GM19452 (cell line): ENCODE data around the gene UBR3.

Experiments used
- ATAC-seq: cut with Tn5 transposase; IDR thresholded peaks from one replicate; pipeline ENCODE4 v1.9.1; 2021; ENCODE audit not compliant: unreplicated experiment

Gene UBR3

DNA sequence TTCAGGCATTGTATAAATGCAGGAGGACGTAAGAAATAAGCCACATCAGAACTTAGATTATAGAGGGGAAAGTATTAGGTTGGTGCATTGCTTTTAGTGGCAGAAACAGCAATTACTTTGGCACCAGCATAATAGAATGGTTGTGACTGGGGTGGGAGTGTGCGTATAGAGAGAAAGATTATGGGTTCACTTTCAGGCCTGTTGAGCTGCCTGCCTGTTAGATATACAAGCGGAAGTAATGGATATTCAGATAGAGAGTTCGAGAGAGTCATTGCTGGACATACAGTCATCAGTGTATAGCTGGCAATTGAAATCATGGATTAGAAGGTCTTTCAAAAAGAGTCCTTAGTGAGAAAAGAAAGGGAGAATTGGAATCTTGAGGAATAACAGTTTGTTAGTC is 211.5 kb downstream of the UBR3 start:
- no peak for ATAC-seq

GRCh38 chr2:170039401-170040172 is 212.3 kb downstream of the UBR3 start:
- ATAC-seq = no peak

- no peak for ATAC-seq
Observed at GRCh38 chr2:170044751-170045478, 217.7 kb downstream of the UBR3 start.

GRCh38 chr2:170047331-170048065 is 220.2 kb downstream of the UBR3 start:
- ATAC-seq = no peak

DNA sequence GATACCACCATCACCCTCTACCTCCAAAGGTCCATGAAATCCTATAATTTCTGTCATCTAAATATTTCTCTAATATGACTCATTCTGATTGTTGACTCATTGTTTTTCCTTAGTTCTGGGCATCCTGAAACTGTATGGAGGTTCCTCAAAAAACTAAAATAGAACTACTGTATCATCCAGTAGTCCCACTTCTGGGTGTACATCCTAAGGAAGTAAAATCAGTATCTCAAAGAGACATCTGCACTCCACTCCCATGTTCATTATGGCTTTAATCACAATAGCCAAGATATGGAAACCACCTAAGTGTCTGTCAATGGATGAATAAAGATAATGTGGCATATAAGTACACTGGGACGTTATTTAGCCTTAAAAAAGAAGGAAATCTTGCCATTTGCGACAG is 224.9 kb downstream of the UBR3 start:
- no peak for ATAC-seq

DNA sequence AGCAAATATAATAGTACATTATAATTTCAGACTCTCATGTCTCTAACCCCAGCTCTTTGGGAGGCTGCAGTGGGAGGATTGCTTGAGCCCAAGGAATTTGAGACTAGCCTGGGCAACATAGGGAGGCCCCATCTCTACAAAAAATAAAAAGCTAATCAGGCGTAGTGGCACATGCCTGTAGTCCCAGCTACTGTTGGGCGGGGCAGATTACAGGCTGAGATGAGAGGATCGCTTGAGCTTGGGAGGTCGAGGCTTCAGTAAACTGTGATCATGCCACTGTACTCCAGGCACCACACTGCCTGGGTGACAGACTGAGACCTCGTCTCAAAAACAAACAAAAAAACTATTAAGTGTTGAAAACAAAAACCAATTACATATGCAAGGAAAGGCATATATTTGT is 227.7 kb downstream of the UBR3 start:
- ATAC-seq = no peak

DNA sequence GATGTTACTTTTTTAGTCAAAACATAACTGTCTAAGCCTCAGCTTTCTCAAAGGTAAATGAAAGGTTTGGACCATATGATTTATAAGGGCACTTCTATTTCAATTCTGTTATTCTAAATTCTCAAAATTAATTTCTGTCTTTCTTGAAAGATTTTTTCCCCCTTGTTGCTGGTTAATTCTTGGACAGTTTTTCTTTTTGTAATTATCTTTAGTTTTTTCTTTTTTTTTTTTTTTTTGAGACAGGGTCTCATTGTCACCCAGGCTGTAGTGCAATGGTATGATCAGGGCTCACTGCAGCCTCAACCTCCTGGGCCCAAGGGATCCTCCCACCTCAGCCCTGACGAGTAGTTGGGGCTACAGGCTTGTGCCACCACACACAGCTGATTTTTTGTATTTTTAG is 229.6 kb downstream of the UBR3 start:
- ATAC-seq = no peak

GRCh38 chr2:170063456-170064235 is 236.4 kb downstream of the UBR3 start:
- no peak for ATAC-seq

DNA sequence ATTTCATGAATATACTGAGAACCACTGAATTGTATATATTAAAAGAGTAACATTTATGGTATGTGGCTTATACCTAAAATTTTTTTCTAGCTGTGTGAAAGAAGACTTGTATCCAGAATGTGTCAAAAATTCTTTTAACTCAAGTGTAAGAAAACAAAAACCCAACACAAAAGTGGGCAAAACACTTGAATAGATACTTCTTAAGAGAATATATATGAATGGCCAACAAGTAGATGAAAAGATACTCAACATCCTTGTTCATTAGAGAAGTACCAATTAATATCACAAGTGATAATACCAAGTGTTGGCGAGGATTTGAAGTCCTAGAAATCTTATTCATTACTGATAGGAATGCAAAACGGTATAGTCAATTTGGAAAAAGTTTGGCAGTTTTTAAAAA is 243.5 kb downstream of the UBR3 start:
- no peak for ATAC-seq

DNA sequence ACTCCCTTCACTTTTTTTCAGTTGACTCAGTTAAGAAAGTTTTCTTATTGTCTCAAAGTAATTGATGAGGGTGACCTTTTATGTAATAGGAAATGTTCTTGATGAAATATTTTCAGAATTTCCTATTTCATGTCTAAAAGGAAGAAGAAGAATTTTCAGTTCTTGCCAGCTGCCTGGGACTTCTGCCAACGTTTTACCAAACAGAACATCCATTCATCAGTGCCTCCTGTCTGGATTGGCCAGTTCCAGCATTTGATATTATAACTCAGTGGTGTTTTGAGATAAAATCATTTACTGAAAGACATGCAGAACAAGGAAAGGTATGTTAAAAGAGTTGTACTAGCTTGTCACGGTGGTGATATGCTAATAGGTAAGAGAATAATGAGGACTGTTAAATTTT is 246.0 kb downstream of the UBR3 start:
- no peak for ATAC-seq

GRCh38 chr2:170076189-170076588 is 248.9 kb downstream of the UBR3 start:
- no peak for ATAC-seq

- ATAC-seq = no peak
Observed at GRCh38 chr2:170077830-170078569, 250.7 kb downstream of the UBR3 start.

DNA sequence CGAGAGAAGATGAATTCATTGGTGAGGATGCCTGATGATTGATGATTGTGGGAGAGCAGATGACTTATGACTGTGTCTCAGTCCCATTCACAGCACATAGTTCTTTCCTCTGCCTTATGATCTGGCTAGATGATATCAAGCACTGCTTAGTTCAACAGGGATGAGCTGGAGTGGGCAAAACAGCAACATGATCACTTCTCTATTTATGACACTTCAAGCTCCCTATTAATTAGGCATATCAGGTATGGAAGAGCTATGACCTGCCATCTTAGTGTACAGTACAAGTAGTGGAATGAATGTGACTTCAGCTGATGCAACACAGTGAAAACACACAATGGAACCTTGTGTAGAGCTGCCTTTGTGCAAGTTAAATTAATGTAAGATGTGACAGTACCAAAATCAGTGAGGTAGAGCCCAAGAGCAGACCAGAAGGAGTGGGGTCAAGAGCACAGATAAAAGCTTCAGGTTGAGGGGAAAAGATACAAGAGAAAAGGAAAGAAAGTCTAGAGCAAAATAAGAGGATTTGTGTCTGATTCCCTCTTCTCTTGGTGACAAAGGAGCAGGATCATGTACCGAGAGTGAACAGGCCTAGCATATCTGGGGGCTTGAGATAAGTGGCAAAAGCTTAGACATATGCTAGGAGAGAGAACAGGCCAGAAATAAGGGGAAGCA is 257.7 kb downstream of the UBR3 start:
- ATAC-seq = no peak

DNA sequence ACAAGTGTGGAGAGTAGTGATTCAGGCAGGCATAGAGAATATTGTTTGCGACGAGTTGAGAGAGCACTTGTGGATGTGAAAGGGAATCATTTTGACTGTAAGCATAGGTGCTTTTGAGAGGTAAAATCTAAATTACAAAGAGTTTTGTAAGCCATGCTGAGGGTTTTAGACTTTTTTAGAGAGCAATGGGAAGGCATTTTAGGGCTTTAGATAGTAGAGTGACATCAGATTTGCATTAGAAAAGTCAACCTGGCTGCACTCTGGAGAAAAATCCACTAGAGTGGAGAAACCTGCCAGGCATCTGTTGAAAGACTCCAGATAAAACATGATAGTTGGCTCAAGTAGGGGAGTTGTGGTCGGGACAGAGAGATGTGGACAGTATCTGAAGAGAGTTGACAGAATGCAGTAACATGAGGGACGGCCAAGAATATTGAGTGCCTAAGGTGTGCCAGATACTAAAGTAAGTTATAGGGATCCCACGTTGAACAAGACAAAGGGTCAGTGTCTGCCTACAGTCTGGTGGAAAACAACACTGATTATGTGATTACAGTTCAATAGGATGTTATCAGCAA is 258.9 kb downstream of the UBR3 start:
- no peak for ATAC-seq

DNA sequence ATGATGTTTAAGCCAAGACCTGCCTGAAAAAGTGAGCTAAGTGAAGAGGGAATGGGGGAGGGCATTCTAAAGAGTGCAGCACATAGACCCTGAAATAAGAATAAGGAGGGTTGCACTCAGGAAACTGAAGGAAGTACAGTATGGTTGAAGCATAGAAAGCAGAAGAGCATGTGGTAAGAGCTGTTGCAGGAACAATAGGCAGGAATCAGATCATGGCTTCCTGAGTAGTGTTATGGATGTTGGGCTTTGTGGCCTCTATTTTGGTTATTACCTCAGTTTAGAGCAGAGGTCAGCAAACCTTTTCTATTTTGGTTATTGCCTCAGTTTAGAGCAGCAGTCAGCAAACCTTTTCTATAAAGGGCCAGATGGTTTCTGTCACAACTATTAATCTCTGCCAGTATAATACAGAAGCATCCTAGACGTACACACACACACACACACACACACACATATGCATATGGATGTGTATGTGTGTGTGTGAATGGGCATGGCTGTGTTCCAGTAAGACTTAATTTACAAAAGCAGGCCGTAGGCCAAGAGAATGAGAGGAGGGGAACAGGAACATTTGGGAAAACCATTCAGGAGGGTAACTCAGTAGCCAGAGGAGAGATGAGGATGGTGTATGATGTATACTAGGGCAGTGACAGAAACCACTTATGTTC is 259.6 kb downstream of the UBR3 start:
- no peak for ATAC-seq

GRCh38 chr2:170087413-170087793 is 260.1 kb downstream of the UBR3 start:
- ATAC-seq = no peak

DNA sequence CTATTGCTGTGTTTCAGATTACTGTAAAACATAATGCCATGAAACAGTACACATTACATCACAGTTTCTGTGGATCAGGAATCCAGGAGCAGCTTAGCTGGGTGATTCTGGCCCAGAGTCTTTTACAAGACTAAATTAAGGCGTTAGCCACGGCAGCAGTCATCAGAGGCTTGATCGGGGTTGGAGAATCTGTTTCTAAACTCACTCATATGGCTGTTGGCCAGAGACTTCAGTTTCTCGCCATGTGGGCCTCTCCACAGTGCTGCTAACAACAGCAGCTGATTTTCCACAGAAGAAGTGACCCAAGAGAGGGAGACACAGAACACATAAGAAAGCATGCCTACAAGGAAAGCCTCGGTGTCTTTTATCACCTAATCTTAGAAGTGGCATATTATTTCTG is 261.5 kb downstream of the UBR3 start:
- ATAC-seq = no peak

- ATAC-seq = no peak
Observed at GRCh38 chr2:170090229-170090628, 263.0 kb downstream of the UBR3 start.

DNA sequence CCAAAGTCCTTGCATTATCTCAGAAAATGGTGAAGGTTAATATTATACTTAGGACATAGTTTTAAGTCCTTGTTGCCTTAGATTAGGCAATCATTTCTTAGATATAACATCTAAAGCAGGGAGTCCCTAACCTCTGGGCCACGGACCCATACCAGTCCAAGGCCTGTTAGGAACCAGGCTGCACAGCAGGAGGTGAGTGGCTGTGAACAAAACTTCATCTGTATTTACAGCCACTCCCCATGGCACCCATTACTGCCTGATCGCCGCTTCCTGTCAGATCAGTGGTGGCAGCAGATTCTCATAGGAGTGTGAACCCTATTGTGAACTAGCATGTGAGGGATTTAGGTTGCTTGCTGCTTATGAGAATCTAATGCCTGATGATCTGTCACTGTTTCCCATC is 264.2 kb downstream of the UBR3 start:
- ATAC-seq = no peak
